HepG2 (cell line): Measurements from ENCODE around the gene NPR3. TPM values are rescaled to one million over a fixed set of nuclear protein-coding genes. Genes with fewer than 3 reads are reported as not detected.

Source experiments
- ATAC-seq: fragments of 200-7000 bp; cut with Tn5 transposase; 3 replicates; pipeline ENCODE4 v1.9.1; 2020; ENCODE audit warnings: mild to moderate bottlenecking, moderate library complexity
- BruUV-seq: library from RNA; stranded (reverse); fragments of 400-500 nt; replicated peaks from 2 replicates; lab custom pipeline; 2021; lab: Mats Ljungman, UMichigan
- CTCF ChIA-PET: fragments of 300-600 bp; formaldehyde crosslinking; extraction: SDS; loops from one replicate; lab custom pipeline; 2021; ENCODE audit warnings: low total read pairs, inconsistent platforms, low intra/inter-chr PET ratio; lab: Yijun Ruan, JAX
- POLR2A ChIA-PET: fragments of 350-600 bp; sonication (Branson Sonifier 250); formaldehyde crosslinking; loops from one replicate; lab custom pipeline; 2020; ENCODE audit warnings: antibody characterized with exemption, inconsistent platforms; lab: Yijun Ruan, JAX
- DNase-seq: peaks from one replicate; pipeline ENCODE4 v3.0.0-alpha.2; 2015; ENCODE audit warnings: low spot score
- FAIRE-seq: peaks from 3 replicates; lab custom pipeline; 2011; peaks lifted over from hg19 to GRCh38; lab: Jason Lieb, UNC
- H2AFZ ChIP-seq: one replicate; pipeline ENCODE4 v1.6.1; 2011; ENCODE audit warnings: low read length, inconsistent platforms
- H3K27ac ChIP-seq: fragments of 300-600 bp; 3 replicates; pipeline ENCODE4 v1.8.0; 2011; ENCODE audit warnings: mixed run types, mild to moderate bottlenecking, mixed read lengths, low read length, inconsistent platforms; ENCODE audit not compliant: insufficient read depth; ENCODE audit errors: extremely low read length
- H3K27me3 ChIP-seq, 2 experiments: fragments of 200-600 bp in 1 of 2; 2 replicates in 1 of 2; 3 replicates in 1 of 2; pipeline versions ENCODE4 v1.6.0 to v1.8.0; 2011; ENCODE audit warnings: low read length in 2 of 2, mild to moderate bottlenecking in 2 of 2, moderate library complexity in 2 of 2, inconsistent platforms in 1 of 2; ENCODE audit not compliant: insufficient read depth in 2 of 2, control insufficient read depth in 1 of 2
- H3K36me3 ChIP-seq, 2 experiments: fragments of 200-600 bp in 1 of 2; replicated peaks in 1 of 2; 2 replicates in 1 of 2; 3 replicates in 1 of 2; pipeline versions ENCODE4 v1.5.1 to v1.8.0; 2011; ENCODE audit warnings: low read length in 2 of 2, inconsistent platforms in 1 of 2; ENCODE audit not compliant: insufficient read depth in 2 of 2, control insufficient read depth in 1 of 2
- H3K4me1 ChIP-seq: 2 replicates; pipeline ENCODE4 v1.5.1; 2012; ENCODE audit warnings: low read length, inconsistent platforms; ENCODE audit not compliant: insufficient read depth
- H3K4me2 ChIP-seq: 2 replicates; pipeline ENCODE4 v1.6.0; 2011; ENCODE audit warnings: low read depth, low read length, inconsistent platforms
- H3K4me3 ChIP-seq, 3 experiments: fragments of 200-600 bp in 1 of 3; sonication (generic), shearing (Covaris generic) in 1 of 3; replicated peaks in 1 of 3; 2 replicates each; pipeline ENCODE4 v1.5.1; 2011 to 2016; ENCODE audit warnings: low read length in 3 of 3, inconsistent platforms in 2 of 3, low read depth in 2 of 3, mild to moderate bottlenecking in 2 of 3, control low read depth in 1 of 3, mixed read lengths in 1 of 3; ENCODE audit not compliant: insufficient read depth in 1 of 3
- H3K79me2 ChIP-seq: one replicate; pipeline ENCODE4 v1.6.1; 2011; ENCODE audit warnings: low read length, inconsistent platforms; ENCODE audit not compliant: insufficient read depth
- H3K9ac ChIP-seq: 2 replicates; pipeline ENCODE4 v1.6.0; 2011; ENCODE audit warnings: mild to moderate bottlenecking, low read depth, low read length, inconsistent platforms; ENCODE audit not compliant: insufficient read depth
- H3K9me3 ChIP-seq: 2 replicates; pipeline ENCODE4 v1.5.1; 2012; ENCODE audit warnings: mild to moderate bottlenecking, low read length
- H4K20me1 ChIP-seq: 2 replicates; pipeline ENCODE4 v1.6.0; 2011; ENCODE audit warnings: inconsistent platforms, mild to moderate bottlenecking, low read length, moderate library complexity; ENCODE audit not compliant: insufficient read depth
- AHR ChIP-seq: IDR thresholded peaks from 2 replicates; pipeline ENCODE4 v1.6.1; 2018; ENCODE audit warnings: missing genetic modification reagents, missing compliant biosample characterization
- CBFB ChIP-seq: sonication (generic); formaldehyde crosslinking; IDR thresholded peaks from 2 replicates; pipeline ENCODE4 v1.4.0; 2020; ENCODE audit warnings: missing genetic modification reagents
- CEBPZ ChIP-seq: IDR thresholded peaks from 2 replicates; pipeline ENCODE4 v1.6.1; 2012; ENCODE audit warnings: low read length, improper control_type of control experiment
- DRAP1 ChIP-seq: IDR thresholded peaks from 2 replicates; pipeline ENCODE4 v1.6.1; 2016; ENCODE audit warnings: missing genetic modification reagents, missing compliant biosample characterization
- EHMT2 ChIP-seq: fragments of 200-600 bp; sonication (generic); IDR thresholded peaks from 2 replicates; pipeline ENCODE4 v1.7.0; 2017; ENCODE audit warnings: antibody characterized with exemption, low read depth, low read length, borderline replicate concordance
- GTF3A ChIP-seq: sonication (generic); formaldehyde crosslinking; conservative IDR thresholded peaks from 2 replicates; pipeline ENCODE4 v1.4.0; 2020; ENCODE audit warnings: mild to moderate bottlenecking, missing genetic modification reagents
- NAIF1 ChIP-seq: sonication (generic); formaldehyde crosslinking; IDR thresholded peaks from 2 replicates; pipeline ENCODE4 v1.5.0; 2020; ENCODE audit warnings: mild to moderate bottlenecking, missing genetic modification reagents, borderline replicate concordance
- NFE2L2 ChIP-seq: fragments of 150-350 bp; IDR thresholded peaks from 2 replicates; pipeline ENCODE4 v1.6.1; 2014; ENCODE audit warnings: low read length
- NR2F2 ChIP-seq: IDR thresholded peaks from 2 replicates; pipeline ENCODE4 v1.6.1; 2012; ENCODE audit warnings: low read depth, inconsistent platforms, borderline replicate concordance
- ZNF251 ChIP-seq: sonication (generic); formaldehyde crosslinking; IDR thresholded peaks from 2 replicates; pipeline ENCODE4 v1.9.0; 2021; ENCODE audit warnings: mild to moderate bottlenecking, missing genetic modification reagents
- ZNF33B ChIP-seq: sonication (generic); formaldehyde crosslinking; IDR thresholded peaks from 2 replicates; pipeline ENCODE4 v1.5.1; 2020; ENCODE audit warnings: mild to moderate bottlenecking, missing genetic modification reagents
- ZNF550 ChIP-seq: sonication (generic); formaldehyde crosslinking; IDR thresholded peaks from 2 replicates; pipeline ENCODE4 v1.4.0; 2020; ENCODE audit warnings: mild to moderate bottlenecking, missing genetic modification reagents, borderline replicate concordance
- ZNF577 ChIP-seq: sonication (generic); formaldehyde crosslinking; IDR thresholded peaks from 2 replicates; pipeline ENCODE4 v1.4.0; 2020; ENCODE audit warnings: mild to moderate bottlenecking, low read depth, missing genetic modification reagents, borderline replicate concordance
- ZNF780A ChIP-seq: sonication (generic); formaldehyde crosslinking; IDR thresholded peaks from 2 replicates; pipeline ENCODE4 v1.8.0; 2022; ENCODE audit warnings: mild to moderate bottlenecking, missing genetic modification reagents, moderate library complexity
- ZNF878 ChIP-seq: sonication (generic); formaldehyde crosslinking; IDR thresholded peaks from 2 replicates; pipeline ENCODE4 v1.8.1; 2023; ENCODE audit warnings: mild to moderate bottlenecking, missing genetic modification reagents, moderate library complexity
- WGBS: methylation state at CpG from one replicate; pipeline ENCODE4 v1.1.6; 2017; ENCODE audit warnings: low lambda C conversion rate; 5-methylcytosine and 5-hydroxymethylcytosine counted together
- in situ Hi-C: cut with HindIII; loops from 2 replicates; pipeline ENCODE4 v1.10.0; 2017; ENCODE audit warnings: low pct_unique_long_range_greater_than_20kb; ENCODE audit not compliant: extremely low pct_ligation_motif_present
- intact Hi-C: fragments of 100-400 bp; cut with micrococcal nuclease; formaldehyde crosslinking; loops from one replicate; pipeline ENCODE4 v1.10.0; 2022; ENCODE audit not compliant: unreplicated experiment
- polyA plus RNA-seq, 8 experiments: library from polyadenylated mRNA; depleted of rRNA in 3 of 8; stranded (reverse) in 7 of 8; unstranded in 1 of 8; fragments of >200 nt; fragmentation: Illumina TruSeq in 4 of 8; extraction: Trizol in 4 of 8; gene quantifications; 2 replicates each; pipeline versions ENCODE4 v1.2.1 to v1.2.3, GENCODE V29; 2011 to 2016; ENCODE audit warnings: low read depth in 4 of 8, missing spikeins in 1 of 8, mixed read lengths in 1 of 8; ENCODE audit not compliant: insufficient read depth in 1 of 8
- total RNA-seq, 5 experiments: library from RNA; depleted of rRNA; stranded (reverse); fragments of >200 nt; fragmentation: Illumina TruSeq; extraction: Trizol; gene quantifications; 2 replicates each; pipeline ENCODE4 v1.2.3, GENCODE V29; 2016; ENCODE audit warnings: low read depth in 1 of 5

The NPR3 gene
- total and polyA plus RNA-seq, 2 of the 13 experiments (the other 11 are each of a cell fraction or from before 2014, with no cell fraction given), result 0.01 TPM; not detected in 1

GRCh38 chr5:32733590-32734340 is 22.6 kb downstream of the NPR3 start:
- intact Hi-C loops, result no loop called here
- BruUV-seq, result no TSS peak
- peaks cover 0 to 3% of the 10 kb centered on the region in 2 experiments; a peak in 1 of 5 replicates for H3K27me3 ChIP-seq
- no peak for ATAC-seq
- no peak overlapping the region for H3K4me2 ChIP-seq
- H3K36me3 ChIP-seq, result no peaks in the 10 kb centered on the region
- H3K9ac ChIP-seq, result no peak overlapping the region
- no peak for FAIRE-seq
- H3K79me2 ChIP-seq, result no peaks in the 10 kb centered on the region
- no peak overlapping the region for H3K4me3 ChIP-seq
- WGBS, result 13% methylated on average over 5 of the region's 5 CpGs
- no peak overlapping the region for H3K27ac ChIP-seq
- in situ Hi-C loops, result no loop called here
- H2AFZ ChIP-seq, result no peak overlapping the region
- TF ChIP-seq ZNF251 (CRISPR knock-in tag), result no peak
- TF ChIP-seq NFE2L2, result no peak
- TF ChIP-seq, all 625 proteins: peak for 0
- H3K9me3 ChIP-seq, result no peaks in the 10 kb centered on the region
- H3K4me1 ChIP-seq, result no peaks in the 10 kb centered on the region
- ChIA-PET CTCF (no interaction called here), POLR2A (no interaction called here)
- no peaks in the 10 kb centered on the region for H4K20me1 ChIP-seq
- no peak for DNase-seq

GRCh38 chr5:32734827-32735378 is 23.8 kb downstream of the NPR3 start:
- no peak overlapping the region for H3K9ac ChIP-seq
- no peaks in the 10 kb centered on the region for H4K20me1 ChIP-seq
- intact Hi-C loops (no loop called here), in situ Hi-C loops (no loop called here)
- ChIA-PET CTCF (no interaction called here), POLR2A (no interaction called here)
- no peak for FAIRE-seq
- DNase-seq, result no peak
- H3K4me2 ChIP-seq, result no peak overlapping the region
- no peak for ATAC-seq
- no TSS peak for BruUV-seq
- no peaks in the 10 kb centered on the region for H3K79me2 ChIP-seq
- H3K27ac ChIP-seq, result no peak overlapping the region
- peaks cover 0 to 3% of the 10 kb centered on the region in 2 experiments; a peak in 1 of 5 replicates for H3K27me3 ChIP-seq
- no peaks in the 10 kb centered on the region for H3K36me3 ChIP-seq
- H3K4me1 ChIP-seq, result no peaks in the 10 kb centered on the region
- H2AFZ ChIP-seq, result no peak overlapping the region
- 9% methylated on average over 8 of the region's 8 CpGs for WGBS
- no peaks in the 10 kb centered on the region for H3K9me3 ChIP-seq
- H3K4me3 ChIP-seq, result no peak overlapping the region
- no peak for TF ChIP-seq AHR (CRISPR knock-in tag)
- no peak for TF ChIP-seq GTF3A (CRISPR knock-in tag)
- TF ChIP-seq NAIF1 (CRISPR knock-in tag), result no peak
- TF ChIP-seq DRAP1 (CRISPR knock-in tag), result no peak
- no peak for TF ChIP-seq ZNF33B (CRISPR knock-in tag)
- TF ChIP-seq CEBPZ, result no peak
- TF ChIP-seq ZNF780A (CRISPR knock-in tag), result no peak
- TF ChIP-seq ZNF878 (CRISPR knock-in tag), result no peak
- no peak for TF ChIP-seq ZNF577
- TF ChIP-seq NR2F2, result no peak
- no peak for TF ChIP-seq CBFB (CRISPR knock-in tag)
- TF ChIP-seq EHMT2, result no peak
- no peak for TF ChIP-seq ZNF550 (CRISPR knock-in tag)
